ENCODE measurements around the gene ST3GAL3.
A peak's percentile ranks its signal among the peaks of the same experiment; 100 is the strongest.
"Not testable (repeated sequence)": the region's sequence is repeated elsewhere in the genome, so short reads cannot be mapped to it uniquely, and the experiment has no call there.

Gene ST3GAL3

DNA sequence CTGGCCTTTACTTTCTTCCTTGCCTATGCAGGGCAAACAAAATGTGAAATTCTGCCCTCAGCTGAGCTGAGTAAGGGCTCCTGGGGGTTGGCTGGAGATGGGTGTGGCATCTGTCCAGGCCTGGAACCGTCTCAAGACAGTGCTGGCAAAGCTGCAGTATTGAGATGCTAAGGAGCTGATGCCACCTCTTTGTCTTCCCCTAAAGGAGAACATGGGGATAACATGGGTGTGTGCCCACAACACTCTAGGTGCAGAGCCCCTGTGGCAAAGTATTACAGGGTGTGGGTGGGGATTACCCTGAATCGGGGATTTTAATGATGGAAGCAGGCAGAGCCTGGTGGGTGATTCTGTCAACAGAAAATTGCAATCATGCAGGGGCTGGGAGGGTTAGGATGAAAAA lies 2.5 kb upstream of the ST3GAL3 start:
- Histone ChIP-seq H3K9ac (ENCODE audit: low read depth, low read length) (no peak overlapping the region), H3K9me3 (replicated peaks; ENCODE audit: low read length) (no peaks in the 10 kb centered on the region), H3K4me3 (ENCODE audit: low read length) (no peak overlapping the region), H3K4me1 (ENCODE audit: control insufficient read depth, insufficient read depth, low read length) (peaks cover 20% of the 10 kb centered on the region), H3K36me3 (ENCODE audit: insufficient read depth, low read length) (peaks cover 49% of the 10 kb centered on the region), H3K4me2 (ENCODE audit: low read length) (no peak overlapping the region), H3K27me3 (ENCODE audit: control insufficient read depth, insufficient read depth, low read length) (no peaks in the 10 kb centered on the region)

DNA sequence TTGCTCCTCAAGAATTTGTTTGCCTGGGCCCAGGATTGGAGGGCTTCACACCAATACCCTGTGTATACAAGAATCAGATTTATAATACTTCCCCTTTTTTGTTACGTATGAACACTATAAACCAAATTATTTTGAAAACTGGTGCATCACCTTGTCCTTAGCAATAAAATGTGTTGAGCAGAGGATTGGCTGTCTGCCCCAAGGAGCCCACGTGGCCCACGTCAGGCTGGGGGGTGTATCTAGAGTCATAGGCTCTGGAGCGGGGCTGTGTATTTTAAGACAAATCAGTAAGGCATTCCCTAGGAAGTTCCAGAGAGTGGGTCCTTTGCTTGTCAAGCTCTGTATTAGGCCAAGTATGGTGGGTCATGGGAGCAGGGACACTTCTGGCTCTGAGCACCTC lies 2.0 kb upstream of the ST3GAL3 start:
- H3K9me3 ChIP-seq (replicated peaks; ENCODE audit: low read length): no peaks in the 10 kb centered on the region
- H3K27me3 ChIP-seq (ENCODE audit: control insufficient read depth, insufficient read depth, low read length): no peaks in the 10 kb centered on the region
- no peak overlapping the region for H3K9ac ChIP-seq (ENCODE audit: low read depth, low read length)
- peaks cover 23% of the 10 kb centered on the region for H3K4me1 ChIP-seq (ENCODE audit: control insufficient read depth, insufficient read depth, low read length)
- peaks cover 44% of the 10 kb centered on the region for H3K36me3 ChIP-seq (ENCODE audit: insufficient read depth, low read length)
- no peak overlapping the region for H3K4me3 ChIP-seq (ENCODE audit: low read length)
- no peak overlapping the region for H3K4me2 ChIP-seq (ENCODE audit: low read length)

GRCh38 chr1:43705982-43706597 lies 1.2 kb upstream of the ST3GAL3 start:
- no peaks in the 10 kb centered on the region for H3K9me3 ChIP-seq (replicated peaks; ENCODE audit: low read length)
- no peaks in the 10 kb centered on the region for H3K27me3 ChIP-seq (ENCODE audit: control insufficient read depth, insufficient read depth, low read length)
- H3K9ac ChIP-seq (ENCODE audit: low read depth, low read length): peak overlapping the region; percentile 95
- H3K4me2 ChIP-seq (ENCODE audit: low read length): peak overlapping the region; percentile 93
- peaks cover 40% of the 10 kb centered on the region for H3K36me3 ChIP-seq (ENCODE audit: insufficient read depth, low read length)
- peak overlapping the region; percentile 96 for H3K4me3 ChIP-seq (ENCODE audit: low read length)
- H3K4me1 ChIP-seq (ENCODE audit: control insufficient read depth, insufficient read depth, low read length): peaks cover 30% of the 10 kb centered on the region

DNA sequence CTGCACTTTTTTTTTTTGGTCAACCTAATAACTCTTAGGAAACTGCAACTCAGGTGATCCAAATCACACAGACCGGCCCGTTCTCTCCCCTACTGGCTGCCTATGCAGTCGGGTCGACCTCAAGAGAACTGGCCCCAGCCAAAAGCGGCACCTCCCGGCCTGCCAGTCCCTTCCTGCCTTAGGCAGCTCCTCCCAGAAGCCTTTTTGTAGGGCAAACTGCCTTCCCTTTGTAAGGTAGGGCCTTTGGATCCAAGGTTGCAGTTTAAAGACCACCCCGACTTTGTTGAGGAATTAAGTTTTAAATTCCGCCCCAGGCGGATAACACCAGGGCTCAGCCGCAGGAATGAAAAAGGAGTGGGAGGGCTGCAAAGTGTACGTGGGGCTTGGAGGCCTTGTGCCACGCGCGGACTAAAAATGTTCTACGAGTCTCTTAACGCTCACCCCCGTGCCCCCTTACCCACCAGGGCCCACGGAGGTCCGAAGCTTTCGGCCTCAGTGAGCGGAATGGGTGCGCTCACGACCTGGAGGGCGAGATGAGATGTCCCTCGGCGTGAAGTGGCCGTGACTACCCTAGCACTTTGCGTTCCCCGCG lies 642 bp upstream of the ST3GAL3 start:
- H3K4me3 ChIP-seq (ENCODE audit: low read length): peak overlapping the region; percentile 96
- H3K36me3 ChIP-seq (ENCODE audit: insufficient read depth, low read length): peaks cover 34% of the 10 kb centered on the region

GRCh38 chr1:43708002-43708410 lies 670 bp downstream of the ST3GAL3 start:
- Histone ChIP-seq H3K4me1 (ENCODE audit: control insufficient read depth, insufficient read depth, low read length) (peaks cover 44% of the 10 kb centered on the region), H3K36me3 (ENCODE audit: insufficient read depth, low read length) (peaks cover 30% of the 10 kb centered on the region), H3K4me2 (ENCODE audit: low read length) (peak overlapping the region; percentile 96), H3K9me3 (replicated peaks; ENCODE audit: low read length) (no peaks in the 10 kb centered on the region), H3K9ac (ENCODE audit: low read depth, low read length) (peak overlapping the region; percentile 95), H3K27me3 (ENCODE audit: control insufficient read depth, insufficient read depth, low read length) (no peaks in the 10 kb centered on the region), H3K4me3 (ENCODE audit: low read length) (peak overlapping the region; percentile 96)

More for the DNA sequence above, 642 bp upstream of the ST3GAL3 start:
- H3K9me3 ChIP-seq (replicated peaks; ENCODE audit: low read length): no peaks in the 10 kb centered on the region
- no peaks in the 10 kb centered on the region for H3K27me3 ChIP-seq (ENCODE audit: control insufficient read depth, insufficient read depth, low read length)
- peak overlapping the region; percentile 95 for H3K9ac ChIP-seq (ENCODE audit: low read depth, low read length)
- H3K4me1 ChIP-seq (ENCODE audit: control insufficient read depth, insufficient read depth, low read length): peaks cover 36% of the 10 kb centered on the region
- H3K4me2 ChIP-seq (ENCODE audit: low read length): peak overlapping the region; percentile 93

DNA sequence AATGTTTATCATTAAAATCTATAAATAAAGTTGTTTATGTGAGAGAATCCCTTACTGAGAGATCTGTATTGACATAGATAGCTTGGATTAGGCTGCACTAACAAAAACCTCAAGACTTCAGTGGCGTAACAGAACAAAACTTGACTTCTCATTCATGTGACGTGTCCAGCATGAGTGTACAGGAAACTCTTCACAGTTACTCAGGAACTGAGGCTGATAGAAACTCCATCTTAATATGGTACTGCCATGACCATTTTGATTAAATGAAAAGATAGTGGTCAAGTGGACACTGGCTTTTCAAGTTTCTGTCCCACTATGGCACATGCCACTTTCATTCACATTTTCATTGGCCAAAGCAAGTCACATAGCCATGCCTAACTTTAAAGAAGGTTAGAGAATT lies 3.7 kb downstream of the ST3GAL3 start:
- Histone ChIP-seq H3K9ac (ENCODE audit: low read depth, low read length) (peak overlapping the region; percentile 64), H3K4me3 (ENCODE audit: low read length) (peak overlapping the region; percentile 34), H3K4me1 (ENCODE audit: control insufficient read depth, insufficient read depth, low read length) (peaks cover 43% of the 10 kb centered on the region)

GRCh38 chr1:43711524-43712386 lies 4.4 kb downstream of the ST3GAL3 start:
- peak overlapping the region; percentile 34 for H3K4me3 ChIP-seq (ENCODE audit: low read length)
- H3K4me2 ChIP-seq (ENCODE audit: low read length): peak overlapping the region; percentile 71
- H3K36me3 ChIP-seq (ENCODE audit: insufficient read depth, low read length): peaks cover 6% of the 10 kb centered on the region
- H3K27me3 ChIP-seq (ENCODE audit: control insufficient read depth, insufficient read depth, low read length): no peaks in the 10 kb centered on the region
- peak overlapping the region; percentile 64 for H3K9ac ChIP-seq (ENCODE audit: low read depth, low read length)
- no peaks in the 10 kb centered on the region for H3K9me3 ChIP-seq (replicated peaks; ENCODE audit: low read length)
- H3K4me1 ChIP-seq (ENCODE audit: control insufficient read depth, insufficient read depth, low read length): peaks cover 40% of the 10 kb centered on the region

More for the DNA sequence above, 3.7 kb downstream of the ST3GAL3 start:
- Histone ChIP-seq H3K27me3 (ENCODE audit: control insufficient read depth, insufficient read depth, low read length) (no peaks in the 10 kb centered on the region), H3K36me3 (ENCODE audit: insufficient read depth, low read length) (peaks cover 6% of the 10 kb centered on the region), H3K9me3 (replicated peaks; ENCODE audit: low read length) (no peaks in the 10 kb centered on the region), H3K4me2 (ENCODE audit: low read length) (peak overlapping the region; percentile 71)

DNA sequence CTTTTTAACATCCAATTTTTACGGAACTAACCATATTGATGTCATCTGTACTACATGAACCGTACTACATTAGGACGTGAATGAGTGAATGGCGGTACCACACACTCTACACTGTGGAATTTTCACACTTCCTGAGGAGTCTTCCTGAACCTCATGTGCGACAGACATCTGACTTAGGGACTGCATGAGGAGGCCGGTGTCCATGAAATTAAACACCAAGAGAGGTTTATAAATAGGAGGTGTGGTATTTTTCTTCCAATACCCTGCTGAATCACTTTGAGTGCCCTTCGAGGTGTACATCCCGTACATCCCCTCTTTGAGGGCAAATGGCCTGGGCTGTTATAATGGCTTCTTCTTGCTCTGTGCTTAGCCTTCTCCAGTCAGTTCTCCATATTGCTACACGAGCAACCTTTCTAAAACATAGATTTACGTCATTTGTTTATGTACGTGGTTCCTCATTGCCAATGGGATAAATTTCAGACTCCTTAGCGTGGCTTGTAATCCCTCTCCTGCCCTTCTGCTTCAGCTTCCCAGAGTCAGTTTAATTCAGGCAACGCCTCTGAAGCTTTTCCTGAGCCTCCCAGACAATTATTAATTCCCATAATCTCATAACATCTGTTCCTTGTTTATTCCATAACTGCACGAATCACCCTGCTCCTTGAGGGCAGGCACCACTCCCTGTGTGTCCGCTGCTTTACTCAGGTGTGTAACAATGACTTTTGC lies 9.4 kb downstream of the ST3GAL3 start:
- peaks cover 6% of the 10 kb centered on the region for H3K36me3 ChIP-seq (ENCODE audit: insufficient read depth, low read length)
- peaks cover 19% of the 10 kb centered on the region for H3K4me1 ChIP-seq (ENCODE audit: control insufficient read depth, insufficient read depth, low read length)
- no peaks in the 10 kb centered on the region for H3K27me3 ChIP-seq (ENCODE audit: control insufficient read depth, insufficient read depth, low read length)

DNA sequence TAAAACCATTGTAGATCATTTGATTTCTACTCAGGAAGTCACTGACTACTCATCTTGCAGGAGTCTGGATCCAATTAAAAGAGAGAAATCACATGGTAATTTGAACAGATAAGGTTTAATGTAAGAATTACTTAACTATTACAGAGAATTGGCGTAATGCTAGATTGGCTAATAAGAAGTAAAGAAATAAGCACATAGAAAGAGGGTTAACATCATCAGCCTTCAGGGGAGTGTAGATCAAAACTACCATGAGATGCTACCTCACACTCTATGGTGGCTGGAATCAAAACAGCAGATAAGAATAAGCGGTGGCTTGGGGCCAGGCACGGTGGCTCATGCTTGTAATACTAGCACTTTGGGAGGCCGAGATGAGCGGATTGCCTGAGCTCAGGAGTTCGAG lies 11.7 kb downstream of the ST3GAL3 start:
- Histone ChIP-seq H3K27me3 (ENCODE audit: control insufficient read depth, insufficient read depth, low read length) (no peaks in the 10 kb centered on the region), H3K9ac (ENCODE audit: low read depth, low read length) (no peak overlapping the region), H3K4me3 (ENCODE audit: low read length) (no peak overlapping the region), H3K36me3 (ENCODE audit: insufficient read depth, low read length) (no peaks in the 10 kb centered on the region), H3K4me2 (ENCODE audit: low read length) (no peak overlapping the region), H3K4me1 (ENCODE audit: control insufficient read depth, insufficient read depth, low read length) (peaks cover 12% of the 10 kb centered on the region), H3K9me3 (replicated peaks; ENCODE audit: low read length) (no peaks in the 10 kb centered on the region)

More for the DNA sequence above, 9.4 kb downstream of the ST3GAL3 start:
- H3K9ac ChIP-seq (ENCODE audit: low read depth, low read length): no peak overlapping the region
- H3K4me2 ChIP-seq (ENCODE audit: low read length): no peak overlapping the region
- H3K4me3 ChIP-seq (ENCODE audit: low read length): no peak overlapping the region
- H3K9me3 ChIP-seq (replicated peaks; ENCODE audit: low read length): no peaks in the 10 kb centered on the region

- not testable (repeated sequence) for H3K9ac ChIP-seq (ENCODE audit: low read depth, low read length); H3K36me3 ChIP-seq (ENCODE audit: insufficient read depth, low read length); H3K4me2 ChIP-seq (ENCODE audit: low read length); H3K9me3 ChIP-seq (replicated peaks; ENCODE audit: low read length); H3K4me3 ChIP-seq (ENCODE audit: low read length); H3K27me3 ChIP-seq (ENCODE audit: control insufficient read depth, insufficient read depth, low read length)
- H3K4me1 ChIP-seq (ENCODE audit: control insufficient read depth, insufficient read depth, low read length): peaks cover 12% of the 10 kb centered on the region
These were observed 12.5 kb downstream of the ST3GAL3 start for GRCh38 chr1:43719670-43720419.
